Upper lobe of left lung (tissue), 4 donors: ENCODE results near the gene NDUFA7.
"Not testable (repeated sequence)": the region's sequence is repeated elsewhere in the genome, so short reads cannot be mapped to it uniquely, and the experiment has no call there.

ENCODE experiments used
- CTCF ChIP-seq, 6 experiments: fragments of 450-650 bp in 4 of 6; fragments of 200-600 bp in 2 of 6; sonication (generic) in 2 of 6; IDR thresholded peaks; one replicate each; pipeline ENCODE4 v1.5.1; 2016 to 2019; ENCODE audit warnings: antibody characterized with exemption in 6 of 6
- EP300 ChIP-seq, 4 donors: sonication (generic); formaldehyde crosslinking; IDR thresholded peaks; one replicate each; pipeline ENCODE4 v1.5.1; 2017; ENCODE audit warnings: antibody characterized with exemption in 4 of 4, control low read depth in 2 of 4
- POLR2A ChIP-seq, 4 donors: fragments of 450-650 bp; IDR thresholded peaks; one replicate each; pipeline ENCODE4 v1.5.1; 2016 to 2017; ENCODE audit warnings: antibody characterized with exemption in 4 of 4, mild to moderate bottlenecking in 2 of 4
- POLR2AphosphoS5 ChIP-seq, 2 donors: sonication (generic); formaldehyde crosslinking; IDR thresholded peaks; one replicate each; pipeline ENCODE4 v1.5.1; 2017; ENCODE audit warnings: antibody characterized with exemption in 2 of 2

DNA sequence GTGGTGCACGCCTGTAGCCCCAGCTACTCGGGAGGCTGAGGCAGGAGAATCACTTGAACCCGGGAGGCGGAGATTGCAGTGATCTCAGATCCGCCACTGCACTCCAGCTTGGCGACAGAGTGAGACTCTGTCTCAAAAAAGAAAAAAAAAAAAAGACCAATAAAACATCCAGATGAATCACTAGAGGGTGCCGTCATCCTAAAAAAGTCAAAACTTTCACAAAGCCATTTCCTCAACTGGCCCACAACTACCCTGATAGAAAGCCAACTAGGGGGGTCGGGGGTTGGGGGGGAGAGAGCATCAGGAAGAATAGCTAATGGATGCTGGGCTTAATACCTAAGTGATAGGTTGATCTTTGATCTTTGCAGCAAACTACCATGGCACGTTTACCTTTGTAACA, 2.3 kb downstream of the NDUFA7 start:
- TF ChIP-seq POLR2A, CTCF, POLR2AphosphoS5, EP300 (IDR thresholded peaks at IDR 0.05): not testable (repeated sequence)
